ENCODE measurements around the gene AP4M1. TPM values are rescaled to one million over a fixed set of nuclear protein-coding genes. Genes with fewer than 3 reads are reported as not detected.

Gene AP4M1
- total RNA-seq, 2 donors from 2014 or later: 18.0 to 27.2 TPM

- 92% methylated on average over 7 of the region's 7 CpGs for WGBS
- intact Hi-C loops (cut with DNase I): no loop called here
- H3K27ac ChIP-seq: no peak overlapping the region
- H3K4me1 ChIP-seq (replicated peaks): no peaks in the 10 kb centered on the region
- no peak for DNase-seq (ENCODE audit: low spot score)
- peaks cover 4 to 10% of the 10 kb centered on the region in 2 donors for H3K36me3 ChIP-seq
- TF ChIP-seq CTCF (IDR thresholded peaks at IDR 0.05) (no peak), POLR2A (IDR thresholded peaks at IDR 0.05) (no peak), POLR2AphosphoS5 (IDR thresholded peaks at IDR 0.05) (no peak)
- H3K9me3 ChIP-seq: no peaks in the 10 kb centered on the region
- H3K27me3 ChIP-seq (replicated peaks; ENCODE audit: insufficient read depth): no peaks in the 10 kb centered on the region
- no peak overlapping the region for H3K4me3 ChIP-seq
These were observed 13.6 kb downstream of the AP4M1 start for GRCh38 chr7:100115026-100115425.

GRCh38 chr7:100118388-100119071 is 17.1 kb downstream of the AP4M1 start:
- Histone ChIP-seq H3K9me3 (no peaks in the 10 kb centered on the region), H3K36me3 (no peaks in the 10 kb centered on the region), H3K27ac (peak overlapping the region; percentile 78 to 86), H3K4me3 (peak overlapping the region; percentile 56 to 73), H3K27me3 (replicated peaks; ENCODE audit: insufficient read depth) (no peaks in the 10 kb centered on the region), H3K4me1 (replicated peaks) (peaks cover 6% of the 10 kb centered on the region)
- no peak for DNase-seq (ENCODE audit: low spot score)
- WGBS: 19% methylated on average over 18 of the region's 18 CpGs
- TF ChIP-seq POLR2A (IDR thresholded peaks at IDR 0.05) (no peak), POLR2AphosphoS5 (IDR thresholded peaks at IDR 0.05) (no peak)
- intact Hi-C loops (cut with DNase I): no loop called here

GRCh38 chr7:100119072-100119969 is 17.9 kb downstream of the AP4M1 start, which contains the start of the genes CNPY4 and TAF6:
TSS of gene CNPY4 (plus strand) at chr7:100119634. CDS start at chr7:100119745, 111 bp downstream.
TSS of gene TAF6 (minus strand) at chr7:100119358. CDS start at chr7:100114209, 5,149 bp downstream.
- intact Hi-C loops (cut with DNase I): no loop called here

GRCh38 chr7:100119970-100120732 is 18.7 kb downstream of the AP4M1 start:
- WGBS: 15% methylated on average over 19 of the region's 19 CpGs
- intact Hi-C loops (cut with DNase I): loop anchor here (10.0 kb wide), 2 partner anchors 125 to 225 kb away; no protein-coding TSS in a partner anchor
- H3K4me1 ChIP-seq (replicated peaks): peaks cover 6% of the 10 kb centered on the region
- no peaks in the 10 kb centered on the region for H3K27me3 ChIP-seq (replicated peaks; ENCODE audit: insufficient read depth)
- H3K4me3 ChIP-seq: peak overlapping the region; percentile 56 to 73
- H3K36me3 ChIP-seq: no peaks in the 10 kb centered on the region
- peak; percentile 45 for DNase-seq (ENCODE audit: low spot score)
- peak overlapping the region; percentile 78 to 86 for H3K27ac ChIP-seq
- H3K9me3 ChIP-seq: no peaks in the 10 kb centered on the region
- TF ChIP-seq POLR2AphosphoS5 (IDR thresholded peaks at IDR 0.05) (no peak), POLR2A (IDR thresholded peaks at IDR 0.05) (peak; percentile 9)

More at GRCh38 chr7:100119072-100119969, 17.9 kb downstream of the AP4M1 start, which contains the start of the genes CNPY4 and TAF6:
- peak within 1 kb of the TSS; percentile 78 to 86 for H3K27ac ChIP-seq
- H3K4me3 ChIP-seq: peak within 1 kb of the TSS; percentile 56 to 73
- H3K27me3 ChIP-seq (replicated peaks; ENCODE audit: insufficient read depth): no peaks in the 10 kb centered on the region
- DNase-seq (ENCODE audit: low spot score): peak; percentile 94
- TF ChIP-seq POLR2A (IDR thresholded peaks at IDR 0.05) (peak; percentile 15), CTCF (IDR thresholded peaks at IDR 0.05) (peak in 1 of 4 experiments; percentile 27), POLR2AphosphoS5 (IDR thresholded peaks at IDR 0.05) (peak; percentile 90)
- H3K9me3 ChIP-seq: no peaks in the 10 kb centered on the region
- no peaks in the 10 kb centered on the region for H3K36me3 ChIP-seq
- peaks cover 6% of the 10 kb centered on the region for H3K4me1 ChIP-seq (replicated peaks)
- WGBS: under 1% methylated on average over 49 of the region's 49 CpGs

- intact Hi-C loops (cut with DNase I): loop anchor here (10.0 kb wide), 2 partner anchors 126 to 224 kb away; no protein-coding TSS in a partner anchor
- Histone ChIP-seq H3K4me1 (replicated peaks) (peaks cover 6% of the 10 kb centered on the region), H3K4me3 (no peak overlapping the region), H3K36me3 (no peaks in the 10 kb centered on the region), H3K27ac (no peak overlapping the region), H3K27me3 (replicated peaks; ENCODE audit: insufficient read depth) (no peaks in the 10 kb centered on the region), H3K9me3 (no peaks in the 10 kb centered on the region)
- DNase-seq (ENCODE audit: low spot score): no peak
- TF ChIP-seq POLR2AphosphoS5 (IDR thresholded peaks at IDR 0.05) (no peak), CTCF (IDR thresholded peaks at IDR 0.05) (no peak), POLR2A (IDR thresholded peaks at IDR 0.05) (no peak)
- 32% methylated on average over 1 of the region's 1 CpG for WGBS
These were observed 19.2 kb downstream of the AP4M1 start for GRCh38 chr7:100120733-100121036.
